HCT116 (cell line): Measurements from ENCODE around the gene MACROH2A1.

Experiments used
- CBX3 ChIP-seq: IDR thresholded peaks from 2 replicates; pipeline ENCODE4 v1.6.1; 2012; ENCODE audit warnings: low read depth
- EZH2phosphoT487 ChIP-seq: fragments of 200-600 bp; IDR thresholded peaks from 2 replicates; pipeline ENCODE4 v1.6.1; 2018; ENCODE audit warnings: antibody characterized with exemption, borderline replicate concordance
- FOSL1 ChIP-seq: IDR thresholded peaks from 2 replicates; pipeline ENCODE4 v1.6.1; 2012; ENCODE audit warnings: low read depth
- POLR2AphosphoS5 ChIP-seq: IDR thresholded peaks from 2 replicates; pipeline ENCODE4 v1.6.1; 2011; ENCODE audit warnings: mild to moderate bottlenecking, low read depth, low read length, moderate library complexity
- SRF ChIP-seq: IDR thresholded peaks from 2 replicates; pipeline ENCODE4 v1.6.1; 2012; ENCODE audit warnings: low read depth
- TCF7L2 ChIP-seq: IDR thresholded peaks from 2 replicates; pipeline ENCODE4 v1.7.0; 2011; ENCODE audit warnings: borderline replicate concordance, inconsistent platforms; ENCODE audit not compliant: insufficient read depth, insufficient read length; ENCODE audit errors: extremely low read depth
- ZNF274 ChIP-seq: fragments of 200-500 bp; sonication (Bioruptor generic); IDR thresholded peaks from 2 replicates; pipeline ENCODE4 v1.6.1; 2014; ENCODE audit warnings: mild to moderate bottlenecking, low read depth, low read length, inconsistent platforms
- TF ChIP-seq, protein P1 (sequence below): IDR thresholded peaks from 2 replicates; pipeline ENCODE4 v1.6.1; 2012
- TF ChIP-seq, protein P2 (sequence below), 3 experiments: fragments of 200-600 bp in 1 of 3; sonication (generic) in 1 of 3; IDR thresholded peaks in 2 of 3; conservative IDR thresholded peaks in 1 of 3; 2 replicates each; pipeline ENCODE4 v1.5.1; 2012 to 2017; ENCODE audit warnings: low read depth in 2 of 3, low read length in 2 of 3, antibody characterized with exemption in 1 of 3, borderline replicate concordance in 1 of 3, control low read depth in 1 of 3, mild to moderate bottlenecking in 1 of 3, mixed read lengths in 1 of 3, mixed run types in 1 of 3, moderate library complexity in 1 of 3; ENCODE audit not compliant: insufficient read depth in 1 of 3

DNA sequence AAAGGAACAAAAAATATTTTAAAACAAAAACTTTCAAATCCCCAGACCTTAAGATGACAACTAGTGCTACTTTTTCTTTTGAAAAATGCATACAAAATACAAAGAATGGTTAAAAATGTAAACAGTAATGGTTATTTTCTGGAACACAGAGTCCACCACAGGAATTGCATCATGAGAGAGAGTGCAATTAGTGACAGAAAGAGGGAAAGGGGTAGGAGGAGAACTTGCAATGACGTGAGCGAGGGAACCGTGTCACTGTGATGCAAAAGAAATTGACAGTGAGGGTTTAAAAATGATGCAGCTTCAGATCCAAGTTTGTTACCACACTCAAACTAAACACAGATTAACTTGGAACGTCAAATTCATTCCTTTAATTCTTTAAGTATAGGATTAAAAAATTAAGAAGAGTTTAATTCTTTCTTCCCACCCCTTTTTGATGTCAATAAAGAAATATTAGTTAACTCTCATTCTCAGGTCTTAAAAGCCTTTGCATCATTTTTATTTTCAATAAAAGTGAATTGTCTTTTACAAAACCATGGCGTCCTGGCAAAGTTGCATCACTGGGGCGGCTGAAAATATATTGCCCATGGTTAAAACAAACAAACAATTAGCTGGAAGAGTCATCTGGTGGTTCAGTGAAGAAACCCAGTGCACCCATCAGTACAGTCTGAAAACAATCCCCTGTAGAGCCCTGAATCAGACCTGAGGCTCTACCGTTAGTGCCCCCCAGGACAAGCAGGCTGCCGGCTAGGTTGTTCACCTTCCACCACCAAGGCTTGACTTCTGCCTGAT, 39.5 kb downstream of the MACROH2A1 start:
- TF ChIP-seq, protein P1, sequence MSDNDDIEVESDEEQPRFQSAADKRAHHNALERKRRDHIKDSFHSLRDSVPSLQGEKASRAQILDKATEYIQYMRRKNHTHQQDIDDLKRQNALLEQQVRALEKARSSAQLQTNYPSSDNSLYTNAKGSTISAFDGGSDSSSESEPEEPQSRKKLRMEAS = no peak
- TF ChIP-seq SRF (no peak), POLR2AphosphoS5 (no peak), EZH2phosphoT487 (no peak), TCF7L2 (no peak), CBX3 (no peak), ZNF274 (no peak), FOSL1 (no peak)
- TF ChIP-seq, protein P2, sequence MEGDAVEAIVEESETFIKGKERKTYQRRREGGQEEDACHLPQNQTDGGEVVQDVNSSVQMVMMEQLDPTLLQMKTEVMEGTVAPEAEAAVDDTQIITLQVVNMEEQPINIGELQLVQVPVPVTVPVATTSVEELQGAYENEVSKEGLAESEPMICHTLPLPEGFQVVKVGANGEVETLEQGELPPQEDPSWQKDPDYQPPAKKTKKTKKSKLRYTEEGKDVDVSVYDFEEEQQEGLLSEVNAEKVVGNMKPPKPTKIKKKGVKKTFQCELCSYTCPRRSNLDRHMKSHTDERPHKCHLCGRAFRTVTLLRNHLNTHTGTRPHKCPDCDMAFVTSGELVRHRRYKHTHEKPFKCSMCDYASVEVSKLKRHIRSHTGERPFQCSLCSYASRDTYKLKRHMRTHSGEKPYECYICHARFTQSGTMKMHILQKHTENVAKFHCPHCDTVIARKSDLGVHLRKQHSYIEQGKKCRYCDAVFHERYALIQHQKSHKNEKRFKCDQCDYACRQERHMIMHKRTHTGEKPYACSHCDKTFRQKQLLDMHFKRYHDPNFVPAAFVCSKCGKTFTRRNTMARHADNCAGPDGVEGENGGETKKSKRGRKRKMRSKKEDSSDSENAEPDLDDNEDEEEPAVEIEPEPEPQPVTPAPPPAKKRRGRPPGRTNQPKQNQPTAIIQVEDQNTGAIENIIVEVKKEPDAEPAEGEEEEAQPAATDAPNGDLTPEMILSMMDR (IDR thresholded peaks at IDR 0.05 in 2 of 3, conservative IDR thresholded peaks at IDR 0.05 in 1 of 3; ENCODE audit: borderline replicate concordance in 1 of 3, insufficient read depth in 1 of 3, low read depth in 2 of 3, low read length in 2 of 3) = no peak
